ENCODE results near the gene METTL13. TPM values are rescaled to one million over a fixed set of nuclear protein-coding genes. Genes with fewer than 3 reads are reported as not detected.

Gene METTL13
- polyA plus RNA-seq, 1 donor from 2014 or later = 8.4 TPM

DNA sequence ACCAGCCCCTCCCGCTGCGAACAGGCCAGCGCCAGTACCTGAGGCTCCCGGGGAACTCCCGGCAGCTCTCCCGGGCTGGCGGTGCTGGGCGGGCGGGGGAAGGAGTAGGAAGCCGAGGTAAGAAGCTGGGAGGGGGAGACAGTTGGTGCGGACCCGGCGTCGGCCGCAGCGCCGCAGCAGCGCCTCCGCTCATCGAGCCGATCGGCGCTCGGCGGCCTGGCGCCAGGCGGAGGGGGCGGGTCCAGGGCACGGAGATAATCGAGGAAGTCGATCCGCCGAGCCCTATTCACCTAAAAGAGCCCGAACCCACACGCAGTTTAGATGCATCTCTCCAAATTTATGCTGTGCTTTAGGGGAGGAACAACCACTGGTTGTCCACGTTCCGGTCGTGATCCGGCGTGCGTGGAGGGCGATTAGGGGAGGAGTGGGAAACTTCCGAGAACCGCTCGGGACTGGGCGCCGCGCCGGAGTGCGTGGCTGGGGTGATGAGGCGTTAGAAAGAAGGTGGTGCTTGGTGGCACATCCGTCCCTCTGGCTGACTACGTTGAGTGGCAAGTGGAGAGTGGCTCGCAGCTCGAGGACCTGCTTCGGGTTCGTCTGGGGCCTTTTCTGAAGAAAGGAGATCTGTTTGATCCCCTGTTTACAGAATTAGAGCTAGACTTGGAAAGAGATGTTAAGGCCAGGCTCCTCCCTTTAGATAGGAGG, 39.4 kb upstream of the METTL13 start, which contains the start of gene VAMP4:
Gene VAMP4 (minus strand): TSS at position 194 of the 705 bp plus-strand sequence. CDS start 3,651 bp downstream, outside the sequence.
- Histone ChIP-seq H3K27me3 (ENCODE audit: insufficient read depth, low read depth, low read length) (no peaks in the 10 kb centered on the region), H3K4me2 (ENCODE audit: low read length) (peak within 1 kb of the TSS; percentile 81), H3K27ac (ENCODE audit: low read length) (peak within 1 kb of the TSS; percentile 94), H3K9me3 (ENCODE audit: low read length) (no peaks in the 10 kb centered on the region), H3K4me3 (ENCODE audit: low read length) (peak within 1 kb of the TSS; percentile 80), H3K36me3 (ENCODE audit: insufficient read depth, low read length) (no peaks in the 10 kb centered on the region), H3K79me2 (replicated peaks; ENCODE audit: insufficient read depth, low read length) (no peaks in the 10 kb centered on the region), H3K9ac (ENCODE audit: low read length) (peak within 1 kb of the TSS; percentile 90), H4K20me1 (ENCODE audit: insufficient read depth) (no peaks in the 10 kb centered on the region), H3K9me2 (ENCODE audit: insufficient read depth, low read length) (no peaks in the 10 kb centered on the region), H3F3A (ENCODE audit: insufficient read depth, low read length, poor library complexity, severe bottlenecking) (no peaks in the 10 kb centered on the region), H2AFZ (ENCODE audit: low read depth, low read length) (peak within 1 kb of the TSS; percentile 87)
- TF ChIP-seq RAD21 (conservative IDR thresholded peaks at IDR 0.05) (no peak), EP300 (conservative IDR thresholded peaks at IDR 0.05; ENCODE audit: poor library complexity, severe bottlenecking) (peak; percentile 32), EZH2 (IDR thresholded peaks at IDR 0.05; ENCODE audit: borderline replicate concordance, insufficient read depth, low read length, poor library complexity, severe bottlenecking) (no peak), TAF1 (IDR thresholded peaks at IDR 0.05; ENCODE audit: low read depth) (peak; percentile 95), POLR2AphosphoS5 (IDR thresholded peaks at IDR 0.05) (peak; percentile 88), MXI1 (conservative IDR thresholded peaks at IDR 0.05; ENCODE audit: poor library complexity, severe bottlenecking) (peak; percentile 87), SMC3 (conservative IDR thresholded peaks at IDR 0.05; ENCODE audit: poor library complexity) (no peak)
- TF ChIP-seq, protein P1, sequence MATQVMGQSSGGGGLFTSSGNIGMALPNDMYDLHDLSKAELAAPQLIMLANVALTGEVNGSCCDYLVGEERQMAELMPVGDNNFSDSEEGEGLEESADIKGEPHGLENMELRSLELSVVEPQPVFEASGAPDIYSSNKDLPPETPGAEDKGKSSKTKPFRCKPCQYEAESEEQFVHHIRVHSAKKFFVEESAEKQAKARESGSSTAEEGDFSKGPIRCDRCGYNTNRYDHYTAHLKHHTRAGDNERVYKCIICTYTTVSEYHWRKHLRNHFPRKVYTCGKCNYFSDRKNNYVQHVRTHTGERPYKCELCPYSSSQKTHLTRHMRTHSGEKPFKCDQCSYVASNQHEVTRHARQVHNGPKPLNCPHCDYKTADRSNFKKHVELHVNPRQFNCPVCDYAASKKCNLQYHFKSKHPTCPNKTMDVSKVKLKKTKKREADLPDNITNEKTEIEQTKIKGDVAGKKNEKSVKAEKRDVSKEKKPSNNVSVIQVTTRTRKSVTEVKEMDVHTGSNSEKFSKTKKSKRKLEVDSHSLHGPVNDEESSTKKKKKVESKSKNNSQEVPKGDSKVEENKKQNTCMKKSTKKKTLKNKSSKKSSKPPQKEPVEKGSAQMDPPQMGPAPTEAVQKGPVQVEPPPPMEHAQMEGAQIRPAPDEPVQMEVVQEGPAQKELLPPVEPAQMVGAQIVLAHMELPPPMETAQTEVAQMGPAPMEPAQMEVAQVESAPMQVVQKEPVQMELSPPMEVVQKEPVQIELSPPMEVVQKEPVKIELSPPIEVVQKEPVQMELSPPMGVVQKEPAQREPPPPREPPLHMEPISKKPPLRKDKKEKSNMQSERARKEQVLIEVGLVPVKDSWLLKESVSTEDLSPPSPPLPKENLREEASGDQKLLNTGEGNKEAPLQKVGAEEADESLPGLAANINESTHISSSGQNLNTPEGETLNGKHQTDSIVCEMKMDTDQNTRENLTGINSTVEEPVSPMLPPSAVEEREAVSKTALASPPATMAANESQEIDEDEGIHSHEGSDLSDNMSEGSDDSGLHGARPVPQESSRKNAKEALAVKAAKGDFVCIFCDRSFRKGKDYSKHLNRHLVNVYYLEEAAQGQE (IDR thresholded peaks at IDR 0.05; ENCODE audit: borderline replicate concordance) = peak; percentile 66
- TF ChIP-seq, protein P2, sequence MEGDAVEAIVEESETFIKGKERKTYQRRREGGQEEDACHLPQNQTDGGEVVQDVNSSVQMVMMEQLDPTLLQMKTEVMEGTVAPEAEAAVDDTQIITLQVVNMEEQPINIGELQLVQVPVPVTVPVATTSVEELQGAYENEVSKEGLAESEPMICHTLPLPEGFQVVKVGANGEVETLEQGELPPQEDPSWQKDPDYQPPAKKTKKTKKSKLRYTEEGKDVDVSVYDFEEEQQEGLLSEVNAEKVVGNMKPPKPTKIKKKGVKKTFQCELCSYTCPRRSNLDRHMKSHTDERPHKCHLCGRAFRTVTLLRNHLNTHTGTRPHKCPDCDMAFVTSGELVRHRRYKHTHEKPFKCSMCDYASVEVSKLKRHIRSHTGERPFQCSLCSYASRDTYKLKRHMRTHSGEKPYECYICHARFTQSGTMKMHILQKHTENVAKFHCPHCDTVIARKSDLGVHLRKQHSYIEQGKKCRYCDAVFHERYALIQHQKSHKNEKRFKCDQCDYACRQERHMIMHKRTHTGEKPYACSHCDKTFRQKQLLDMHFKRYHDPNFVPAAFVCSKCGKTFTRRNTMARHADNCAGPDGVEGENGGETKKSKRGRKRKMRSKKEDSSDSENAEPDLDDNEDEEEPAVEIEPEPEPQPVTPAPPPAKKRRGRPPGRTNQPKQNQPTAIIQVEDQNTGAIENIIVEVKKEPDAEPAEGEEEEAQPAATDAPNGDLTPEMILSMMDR (IDR thresholded peaks at IDR 0.05; ENCODE audit: poor library complexity, severe bottlenecking) = peak; percentile 12

DNA sequence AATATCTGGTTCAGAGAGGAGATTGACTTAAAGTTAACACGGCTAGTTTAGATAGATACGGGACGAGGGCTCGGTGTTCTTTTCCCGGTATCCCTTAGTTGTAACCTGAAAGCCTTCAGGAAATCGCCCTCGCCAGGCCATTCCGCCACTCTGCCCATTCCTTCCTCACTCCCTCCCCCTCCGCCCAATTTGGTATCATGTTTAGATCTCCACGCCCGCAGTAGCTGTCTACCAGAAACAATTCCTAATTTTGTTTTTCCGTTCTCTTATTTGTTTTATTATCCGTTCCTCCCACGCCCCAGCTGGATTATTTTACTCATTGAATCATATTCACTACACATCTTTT, 38.9 kb upstream of the METTL13 start:
- no peaks in the 10 kb centered on the region for H3K9me2 ChIP-seq (ENCODE audit: insufficient read depth, low read length)
- no peaks in the 10 kb centered on the region for H3F3A ChIP-seq (ENCODE audit: insufficient read depth, low read length, poor library complexity, severe bottlenecking)
- peak overlapping the region; percentile 87 for H2AFZ ChIP-seq (ENCODE audit: low read depth, low read length)
- no peaks in the 10 kb centered on the region for H3K9me3 ChIP-seq (ENCODE audit: low read length)
- TF ChIP-seq EP300 (conservative IDR thresholded peaks at IDR 0.05; ENCODE audit: poor library complexity, severe bottlenecking) = no peak
- TF ChIP-seq EZH2 (IDR thresholded peaks at IDR 0.05; ENCODE audit: borderline replicate concordance, insufficient read depth, low read length, poor library complexity, severe bottlenecking) = no peak
- TF ChIP-seq, protein P2 (IDR thresholded peaks at IDR 0.05; ENCODE audit: poor library complexity, severe bottlenecking) = no peak
- TF ChIP-seq RAD21 (conservative IDR thresholded peaks at IDR 0.05) = no peak
- no peak for TF ChIP-seq POLR2AphosphoS5 (IDR thresholded peaks at IDR 0.05)
- TF ChIP-seq, protein P1 (IDR thresholded peaks at IDR 0.05; ENCODE audit: borderline replicate concordance) = no peak
- TF ChIP-seq TAF1 (IDR thresholded peaks at IDR 0.05; ENCODE audit: low read depth) = no peak
- no peak for TF ChIP-seq MXI1 (conservative IDR thresholded peaks at IDR 0.05; ENCODE audit: poor library complexity, severe bottlenecking)
- no peak for TF ChIP-seq SMC3 (conservative IDR thresholded peaks at IDR 0.05; ENCODE audit: poor library complexity)
- H3K27ac ChIP-seq (ENCODE audit: low read length) = peak overlapping the region; percentile 94
- no peaks in the 10 kb centered on the region for H3K27me3 ChIP-seq (ENCODE audit: insufficient read depth, low read depth, low read length)
- peak overlapping the region; percentile 80 for H3K4me3 ChIP-seq (ENCODE audit: low read length)
- H3K36me3 ChIP-seq (ENCODE audit: insufficient read depth, low read length) = no peaks in the 10 kb centered on the region
- peak overlapping the region; percentile 90 for H3K9ac ChIP-seq (ENCODE audit: low read length)
- no peaks in the 10 kb centered on the region for H3K79me2 ChIP-seq (replicated peaks; ENCODE audit: insufficient read depth, low read length)
- H4K20me1 ChIP-seq (ENCODE audit: insufficient read depth) = no peaks in the 10 kb centered on the region
- peak overlapping the region; percentile 72 for H3K4me2 ChIP-seq (ENCODE audit: low read length)

Measured in neural cell (in vitro differentiated cells).